Brain microvascular endothelial cell (primary cell): ENCODE measurements around the gene TTC22.

Experiments used
- DNase-seq: peaks from one replicate; pipeline ENCODE4 v3.0.0-alpha.2; 2020
- H3K27ac ChIP-seq: fragments of 250-450 bp; sonication (Bioruptor Pico); 2 replicates; pipeline ENCODE4 v1.5.1; 2020; ENCODE audit warnings: mild to moderate bottlenecking, moderate library complexity
- H3K27me3 ChIP-seq: fragments of 250-450 bp; sonication (Bioruptor Pico); replicated peaks from 2 replicates; pipeline ENCODE4 v1.5.1; 2020; ENCODE audit warnings: mild to moderate bottlenecking
- H3K36me3 ChIP-seq: fragments of 250-450 bp; sonication (Bioruptor Pico); replicated peaks from 2 replicates; pipeline ENCODE4 v1.5.1; 2020; ENCODE audit warnings: mild to moderate bottlenecking
- H3K4me3 ChIP-seq: 2 replicates; pipeline ENCODE4 v1.5.1; 2011; ENCODE audit warnings: low read depth, mild to moderate bottlenecking, control low read depth, low read length, moderate library complexity
- in situ Hi-C: cut with HindIII; loops from 2 replicates; pipeline ENCODE4 v1.10.0; 2017; ENCODE audit warnings: low sequenced_read_pairs, low pct_ligation_motif_present
- TF ChIP-seq, protein P1 (sequence below): IDR thresholded peaks from 2 replicates; pipeline ENCODE4 v1.5.1; 2011; ENCODE audit warnings: low read depth, mild to moderate bottlenecking, moderate library complexity, low read length, control low read depth, inconsistent platforms; ENCODE audit errors: missing control alignments

TTC22 gene

DNA sequence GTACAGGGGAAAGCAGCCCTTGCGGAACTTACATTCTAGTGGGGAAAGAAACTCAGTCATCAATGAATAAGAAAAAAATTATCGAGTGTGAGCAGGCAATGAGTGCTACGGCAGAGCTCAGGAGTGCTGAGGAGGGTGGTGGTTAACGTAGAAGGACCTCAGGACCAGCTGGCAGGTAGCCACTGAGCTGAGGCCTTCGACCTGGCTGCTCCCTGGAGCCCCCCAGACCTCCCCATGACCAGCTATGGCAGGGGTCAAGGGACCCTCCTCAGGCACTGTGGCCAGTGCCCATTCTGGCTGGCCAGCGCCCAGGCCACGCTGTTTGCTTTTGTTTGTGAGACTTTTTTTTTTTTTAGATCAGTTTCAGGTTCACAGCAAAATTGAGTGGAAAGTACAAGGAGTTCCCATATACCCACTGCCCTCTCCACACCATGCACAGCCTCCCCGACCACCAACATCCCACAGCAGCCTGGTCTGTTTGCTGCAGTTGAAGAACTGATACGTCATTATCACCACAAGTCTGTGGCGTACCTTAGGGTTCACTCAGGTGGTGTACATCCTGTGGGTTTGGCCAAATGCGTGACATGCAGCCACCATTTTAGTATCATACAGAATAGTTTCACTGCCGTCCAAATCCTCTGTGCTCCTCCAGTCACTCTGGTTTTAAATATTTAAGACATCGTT lies 11.8 kb upstream of the TTC22 start:
- in situ Hi-C loops = no loop called here
- no peaks in the 10 kb centered on the region for H3K36me3 ChIP-seq
- DNase-seq = no peak
- H3K27ac ChIP-seq = no peak overlapping the region
- H3K4me3 ChIP-seq = no peak overlapping the region
- no peaks in the 10 kb centered on the region for H3K27me3 ChIP-seq
- TF ChIP-seq, protein P1, sequence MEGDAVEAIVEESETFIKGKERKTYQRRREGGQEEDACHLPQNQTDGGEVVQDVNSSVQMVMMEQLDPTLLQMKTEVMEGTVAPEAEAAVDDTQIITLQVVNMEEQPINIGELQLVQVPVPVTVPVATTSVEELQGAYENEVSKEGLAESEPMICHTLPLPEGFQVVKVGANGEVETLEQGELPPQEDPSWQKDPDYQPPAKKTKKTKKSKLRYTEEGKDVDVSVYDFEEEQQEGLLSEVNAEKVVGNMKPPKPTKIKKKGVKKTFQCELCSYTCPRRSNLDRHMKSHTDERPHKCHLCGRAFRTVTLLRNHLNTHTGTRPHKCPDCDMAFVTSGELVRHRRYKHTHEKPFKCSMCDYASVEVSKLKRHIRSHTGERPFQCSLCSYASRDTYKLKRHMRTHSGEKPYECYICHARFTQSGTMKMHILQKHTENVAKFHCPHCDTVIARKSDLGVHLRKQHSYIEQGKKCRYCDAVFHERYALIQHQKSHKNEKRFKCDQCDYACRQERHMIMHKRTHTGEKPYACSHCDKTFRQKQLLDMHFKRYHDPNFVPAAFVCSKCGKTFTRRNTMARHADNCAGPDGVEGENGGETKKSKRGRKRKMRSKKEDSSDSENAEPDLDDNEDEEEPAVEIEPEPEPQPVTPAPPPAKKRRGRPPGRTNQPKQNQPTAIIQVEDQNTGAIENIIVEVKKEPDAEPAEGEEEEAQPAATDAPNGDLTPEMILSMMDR = no peak

DNA sequence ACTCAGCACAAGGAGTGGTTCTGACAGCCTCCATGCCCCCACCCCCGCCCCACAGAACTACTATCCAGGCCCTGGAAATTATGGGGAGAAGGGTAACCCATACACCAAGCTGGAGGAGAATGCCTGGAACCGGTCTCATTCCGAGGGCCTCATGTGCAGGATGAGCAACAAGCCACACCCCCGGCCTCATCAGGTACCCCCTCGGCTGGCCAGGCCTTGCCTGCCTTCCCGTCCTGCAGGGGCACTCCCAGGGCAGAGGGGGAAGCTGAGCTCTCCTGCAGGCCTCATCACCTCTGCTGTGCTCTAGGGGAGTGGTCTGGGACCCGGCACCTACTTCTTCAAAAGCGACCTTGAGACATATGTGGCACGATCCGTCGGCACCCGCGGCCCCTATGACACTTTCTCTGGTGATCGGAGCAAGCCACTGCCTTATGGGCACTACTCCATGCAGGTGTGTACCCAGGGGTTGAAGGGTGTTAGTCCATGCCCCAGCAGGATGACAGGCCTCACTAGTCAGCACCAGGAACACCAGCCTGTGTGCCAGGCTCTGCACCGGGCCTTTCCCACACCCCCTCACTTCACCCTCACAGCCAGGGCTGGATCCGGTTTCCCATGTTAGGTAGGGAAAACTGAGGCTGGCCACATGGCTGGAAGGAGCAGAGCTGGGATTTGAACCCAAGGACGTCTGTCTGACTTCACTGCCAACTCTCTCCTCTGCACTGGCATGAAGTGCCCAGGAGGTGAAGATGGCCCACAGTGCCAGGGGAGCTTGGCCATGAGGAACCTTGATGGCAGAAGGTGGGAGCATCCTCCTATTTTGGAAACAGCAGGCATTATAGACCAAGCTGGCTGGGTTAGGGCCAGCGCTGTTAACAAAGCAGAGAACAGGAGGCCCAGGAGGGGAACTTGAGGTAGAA lies 10.9 kb upstream of the TTC22 start:
- no peaks in the 10 kb centered on the region for H3K27me3 ChIP-seq
- TF ChIP-seq, protein P1 = no peak
- no peak overlapping the region for H3K4me3 ChIP-seq
- in situ Hi-C loops = no loop called here
- H3K27ac ChIP-seq = no peak overlapping the region
- H3K36me3 ChIP-seq = no peaks in the 10 kb centered on the region
- no peak for DNase-seq

DNA sequence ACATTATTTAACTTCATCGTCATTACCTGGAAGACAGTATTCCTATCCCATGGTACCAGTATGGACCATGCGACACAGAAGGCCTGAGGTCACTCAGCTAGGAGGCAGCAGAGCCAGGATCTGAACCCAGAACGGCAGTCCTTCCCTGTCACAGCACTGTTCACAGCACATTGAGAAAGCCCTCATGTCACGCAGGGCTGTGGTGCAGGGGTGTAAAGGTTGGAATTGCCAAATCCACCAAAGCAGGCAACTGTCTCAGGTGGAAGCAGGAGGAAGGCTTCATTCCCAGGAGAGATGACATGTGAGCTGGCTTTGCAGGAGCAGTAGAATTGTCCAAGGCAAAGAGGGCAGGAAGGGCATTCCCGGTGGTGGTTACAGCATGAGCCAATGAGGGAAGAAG lies 9.9 kb upstream of the TTC22 start:
- TF ChIP-seq, protein P1 = no peak
- H3K27me3 ChIP-seq = no peaks in the 10 kb centered on the region
- in situ Hi-C loops = no loop called here
- no peak for DNase-seq
- H3K4me3 ChIP-seq = no peak overlapping the region
- no peak overlapping the region for H3K27ac ChIP-seq
- H3K36me3 ChIP-seq = no peaks in the 10 kb centered on the region

DNA sequence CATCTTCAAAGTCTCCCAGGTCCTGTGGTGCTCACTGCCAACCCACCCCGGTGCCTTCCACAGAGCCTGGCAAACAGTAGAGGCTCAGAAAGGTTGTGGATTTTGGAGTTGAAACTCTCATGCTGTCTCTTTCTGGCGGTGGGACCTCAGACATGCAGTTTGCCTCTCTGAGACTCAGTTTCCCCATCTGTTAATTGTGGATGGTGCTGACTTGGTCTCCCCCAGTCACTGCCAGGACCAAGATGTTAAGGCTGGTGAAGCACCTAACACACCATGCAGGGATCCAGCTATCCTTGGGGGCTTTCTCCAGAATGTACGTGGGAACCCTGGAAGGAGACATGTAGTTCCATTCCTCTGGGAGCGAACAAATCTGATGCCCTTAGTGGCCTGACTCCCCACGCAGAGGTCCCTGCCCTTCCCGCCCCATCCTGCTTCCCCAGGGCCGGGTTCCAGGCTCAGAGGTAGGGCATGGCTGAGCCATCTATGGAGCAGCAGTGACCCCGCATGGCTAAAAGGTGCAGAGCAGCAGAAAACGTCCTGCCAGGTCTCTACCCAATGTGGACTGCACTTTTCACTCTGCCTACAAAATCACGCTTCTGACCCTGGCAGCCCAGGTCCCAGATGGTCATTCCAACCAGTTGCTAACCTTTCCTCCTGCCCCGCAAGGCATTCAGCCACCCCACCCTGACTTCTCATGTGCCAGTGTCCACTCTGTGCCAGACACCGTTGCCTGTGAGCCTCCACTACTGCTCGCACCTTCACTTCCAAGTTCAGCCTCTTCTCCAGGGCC lies 9.2 kb upstream of the TTC22 start:
- in situ Hi-C loops = no loop called here
- Histone ChIP-seq H3K27me3 (no peaks in the 10 kb centered on the region), H3K4me3 (no peak overlapping the region), H3K27ac (no peak overlapping the region), H3K36me3 (no peaks in the 10 kb centered on the region)
- TF ChIP-seq, protein P1 = peak; percentile 93
- peak; percentile 48 for DNase-seq

DNA sequence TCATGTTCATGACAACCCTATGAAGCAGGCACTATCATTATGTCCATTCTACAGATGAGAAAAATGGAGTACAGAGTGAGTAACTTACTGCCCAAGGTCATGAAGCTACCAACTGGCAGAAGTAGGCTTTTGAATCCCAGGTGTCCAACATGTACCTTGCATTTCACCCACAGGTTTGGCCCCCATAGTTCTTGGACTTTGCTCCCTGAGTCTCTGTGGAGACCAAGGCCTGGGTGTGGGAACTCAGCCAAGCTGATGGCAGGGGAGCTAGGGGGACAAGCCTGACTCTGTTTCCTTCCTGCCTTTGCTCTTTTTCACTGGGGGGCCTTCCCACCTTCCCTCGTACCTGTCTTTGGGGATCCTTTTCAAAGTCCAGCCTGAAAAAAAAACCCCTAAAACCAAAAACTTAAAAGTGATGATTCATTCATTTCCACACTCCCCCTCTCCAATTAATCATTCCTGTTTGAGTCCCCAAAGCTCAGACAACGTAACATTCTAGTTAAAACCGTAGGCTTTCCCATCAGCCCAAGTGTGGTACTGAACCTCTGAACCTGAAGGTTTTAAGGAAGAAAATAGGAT lies 8.5 kb upstream of the TTC22 start:
- Histone ChIP-seq H3K4me3 (no peak overlapping the region), H3K36me3 (no peaks in the 10 kb centered on the region), H3K27me3 (no peaks in the 10 kb centered on the region), H3K27ac (no peak overlapping the region)
- in situ Hi-C loops = no loop called here
- DNase-seq = no peak
- TF ChIP-seq, protein P1 = no peak
